Hepatocyte (in vitro differentiated cells): ENCODE results near the gene EPHA8. TPM values are rescaled to one million over a fixed set of nuclear protein-coding genes. Genes with fewer than 3 reads are reported as not detected.

Source experiments
- DNase-seq: peaks from one replicate; pipeline ENCODE4 v3.0.0-alpha.2; 2016; ENCODE audit warnings: low spot score
- H2AFZ ChIP-seq: fragments of 200-600 bp; sonication (generic); 2 replicates; pipeline ENCODE4 v1.6.0; 2016; ENCODE audit warnings: antibody characterized with exemption, mild to moderate bottlenecking
- H3K27ac ChIP-seq: fragments of 200-600 bp; sonication (generic); 2 replicates; pipeline ENCODE4 v1.5.1; 2016; ENCODE audit warnings: mild to moderate bottlenecking
- H3K27me3 ChIP-seq: fragments of 200-600 bp; sonication (generic); 2 replicates; pipeline ENCODE4 v1.6.1; 2016
- H3K36me3 ChIP-seq: fragments of 200-600 bp; sonication (generic); replicated peaks from 2 replicates; pipeline ENCODE4 v1.5.1; 2016; ENCODE audit warnings: low read depth; ENCODE audit not compliant: insufficient read depth
- H3K4me1 ChIP-seq: fragments of 200-600 bp; sonication (generic); 2 replicates; pipeline ENCODE4 v1.5.1; 2016; ENCODE audit warnings: mild to moderate bottlenecking, moderate library complexity; ENCODE audit not compliant: insufficient read depth
- H3K4me2 ChIP-seq: fragments of 200-600 bp; sonication (generic); 2 replicates; pipeline ENCODE4 v1.6.0; 2016
- H3K4me3 ChIP-seq: fragments of 200-600 bp; sonication (generic); 2 replicates; pipeline ENCODE4 v1.5.1; 2016; ENCODE audit warnings: mild to moderate bottlenecking
- H3K79me2 ChIP-seq: fragments of 200-600 bp; sonication (generic); 2 replicates; pipeline ENCODE4 v1.6.0; 2017; ENCODE audit warnings: mild to moderate bottlenecking
- H3K9me2 ChIP-seq: fragments of 200-600 bp; sonication (generic); replicated peaks from 2 replicates; pipeline ENCODE4 v1.6.0; 2017; ENCODE audit warnings: mild to moderate bottlenecking; ENCODE audit not compliant: insufficient read depth
- H3K9me3 ChIP-seq: fragments of 200-600 bp; sonication (generic); 2 replicates; pipeline ENCODE4 v1.5.1; 2016; ENCODE audit warnings: low read depth, mild to moderate bottlenecking
- H4K20me1 ChIP-seq: fragments of 200-600 bp; sonication (generic); 2 replicates; pipeline ENCODE4 v1.6.0; 2016; ENCODE audit warnings: mild to moderate bottlenecking; ENCODE audit not compliant: insufficient read depth, poor library complexity, severe bottlenecking
- CTCF ChIP-seq: fragments of 200-600 bp; sonication (generic); IDR thresholded peaks from 2 replicates; pipeline ENCODE4 v1.5.1; 2016; ENCODE audit warnings: antibody characterized with exemption, mild to moderate bottlenecking; ENCODE audit not compliant: poor library complexity
- EZH2 ChIP-seq: fragments of 200-600 bp; sonication (generic); IDR thresholded peaks from 2 replicates; pipeline ENCODE4 v1.6.1; 2016; ENCODE audit warnings: antibody characterized with exemption, mild to moderate bottlenecking, borderline replicate concordance
- EZH2phosphoT487 ChIP-seq: fragments of 200-600 bp; sonication (generic); IDR thresholded peaks from one replicate; pipeline ENCODE4 v1.6.1; 2018; ENCODE audit warnings: antibody characterized with exemption, mild to moderate bottlenecking, low read depth, moderate library complexity; ENCODE audit not compliant: unreplicated experiment, severe bottlenecking
- WGBS: methylation state at CpG from one replicate; pipeline ENCODE4 v1.1.6; 2016; ENCODE audit warnings: low lambda C conversion rate; ENCODE audit errors: missing lambda C conversion rate; 5-methylcytosine and 5-hydroxymethylcytosine counted together
- polyA plus RNA-seq: library from polyadenylated mRNA; unstranded; fragments of >200 nt; fragmentation: Nextera tagmentation; extraction: Ambion mirVana; gene quantifications from 2 replicates; pipeline ENCODE4 v1.2.1, GENCODE V29; 2016
- total RNA-seq: library from RNA; depleted of rRNA; stranded (reverse); fragments of >200 nt; gene quantifications from 2 replicates; pipeline ENCODE4 v1.2.3, GENCODE V29; 2014

EPHA8 gene
- total and polyA plus RNA-seq, 2 experiments from 2014 or later: not detected

- Histone ChIP-seq H4K20me1 (no peaks in the 10 kb centered on the region), H3K4me3 (no peak overlapping the region), H3K79me2 (no peaks in the 10 kb centered on the region), H2AFZ (no peak overlapping the region), H3K9me2 (no peaks in the 10 kb centered on the region), H3K9me3 (no peaks in the 10 kb centered on the region), H3K27ac (no peak overlapping the region), H3K36me3 (no peaks in the 10 kb centered on the region), H3K4me2 (no peak overlapping the region), H3K4me1 (no peaks in the 10 kb centered on the region), H3K27me3 (no peaks in the 10 kb centered on the region)
- no peak for DNase-seq
- WGBS: 97% methylated on average over 9 of the region's 9 CpGs
- TF ChIP-seq CTCF (no peak), EZH2 (no peak), EZH2phosphoT487 (no peak)
Measured at GRCh38 chr1:22520871-22521270, 42.4 kb upstream of the EPHA8 start.

GRCh38 chr1:22521692-22522091 lies 41.6 kb upstream of the EPHA8 start:
- Histone ChIP-seq H3K9me2 (no peaks in the 10 kb centered on the region), H3K36me3 (no peaks in the 10 kb centered on the region), H3K79me2 (no peaks in the 10 kb centered on the region), H2AFZ (no peak overlapping the region), H3K9me3 (no peaks in the 10 kb centered on the region), H3K27me3 (no peaks in the 10 kb centered on the region), H3K4me3 (no peak overlapping the region), H4K20me1 (no peaks in the 10 kb centered on the region), H3K27ac (no peak overlapping the region), H3K4me1 (no peaks in the 10 kb centered on the region), H3K4me2 (no peak overlapping the region)
- TF ChIP-seq EZH2: no peak
- TF ChIP-seq CTCF: no peak
- no peak for TF ChIP-seq EZH2phosphoT487
- DNase-seq: no peak
- WGBS: 98% methylated on average over 4 of the region's 4 CpGs

- Histone ChIP-seq H3K4me3 (no peak overlapping the region), H3K9me3 (no peaks in the 10 kb centered on the region), H3K27me3 (no peaks in the 10 kb centered on the region), H3K36me3 (no peaks in the 10 kb centered on the region), H4K20me1 (no peaks in the 10 kb centered on the region), H3K27ac (no peak overlapping the region), H2AFZ (no peak overlapping the region), H3K79me2 (no peaks in the 10 kb centered on the region), H3K9me2 (no peaks in the 10 kb centered on the region), H3K4me2 (no peak overlapping the region), H3K4me1 (no peaks in the 10 kb centered on the region)
- TF ChIP-seq EZH2: no peak
- TF ChIP-seq CTCF: no peak
- no peak for TF ChIP-seq EZH2phosphoT487
- 96% methylated on average over 7 of the region's 7 CpGs for WGBS
- no peak for DNase-seq
Measured at GRCh38 chr1:22522221-22522743, 41.0 kb upstream of the EPHA8 start.

GRCh38 chr1:22524481-22524880 lies 38.8 kb upstream of the EPHA8 start:
- no peaks in the 10 kb centered on the region for H3K36me3 ChIP-seq
- no peaks in the 10 kb centered on the region for H4K20me1 ChIP-seq
- no peaks in the 10 kb centered on the region for H3K27me3 ChIP-seq
- H3K27ac ChIP-seq: no peak overlapping the region
- no peaks in the 10 kb centered on the region for H3K9me2 ChIP-seq
- TF ChIP-seq EZH2 (no peak), CTCF (no peak), EZH2phosphoT487 (no peak)
- no peak overlapping the region for H3K4me3 ChIP-seq
- H3K4me2 ChIP-seq: no peak overlapping the region
- DNase-seq: no peak
- H2AFZ ChIP-seq: no peak overlapping the region
- no peaks in the 10 kb centered on the region for H3K79me2 ChIP-seq
- H3K9me3 ChIP-seq: no peaks in the 10 kb centered on the region
- 88% methylated on average over 5 of the region's 5 CpGs for WGBS
- no peaks in the 10 kb centered on the region for H3K4me1 ChIP-seq
